COLO668 (cell line): ENCODE data around the gene CCDC13.
"Not testable (repeated sequence)": the region's sequence is repeated elsewhere in the genome, so short reads cannot be mapped to it uniquely, and the experiment has no call there.

Source experiments
- DNase-seq: peaks from one replicate; lab custom pipeline; 2025; ENCODE audit not compliant: unreplicated experiment; lab: John Stamatoyannopoulos, UW

CCDC13 gene, protein sequence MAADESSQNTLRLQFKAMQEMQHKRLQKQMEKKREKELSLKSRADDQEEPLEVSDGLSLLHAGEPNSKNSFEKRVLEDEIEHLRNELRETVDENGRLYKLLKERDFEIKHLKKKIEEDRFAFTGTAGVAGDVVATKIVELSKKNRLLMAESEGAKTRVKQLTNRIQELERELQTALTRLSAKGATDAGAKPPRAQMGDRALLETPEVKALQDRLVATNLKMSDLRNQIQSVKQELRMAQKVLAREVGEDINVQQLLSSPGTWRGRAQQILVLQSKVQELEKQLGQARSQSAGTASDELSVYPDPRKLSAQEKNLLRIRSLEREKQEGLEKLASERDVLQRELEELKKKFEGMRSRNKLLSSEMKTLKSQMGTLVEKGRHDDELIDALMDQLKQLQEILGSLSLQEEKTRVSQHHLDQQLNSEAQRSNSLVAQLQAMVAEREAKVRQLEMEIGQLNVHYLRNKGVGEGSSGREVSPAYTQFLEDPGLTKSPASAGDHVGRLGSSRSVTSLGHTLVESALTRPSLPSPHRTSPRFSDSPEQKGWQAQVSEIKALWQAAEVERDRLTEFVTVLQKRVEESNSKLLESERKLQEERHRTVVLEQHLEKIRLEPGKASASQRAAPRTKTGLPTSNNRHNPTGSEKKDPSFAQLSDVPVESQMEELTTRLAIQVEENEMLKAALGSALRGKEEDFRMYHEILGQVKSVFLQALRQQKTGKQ

DNA sequence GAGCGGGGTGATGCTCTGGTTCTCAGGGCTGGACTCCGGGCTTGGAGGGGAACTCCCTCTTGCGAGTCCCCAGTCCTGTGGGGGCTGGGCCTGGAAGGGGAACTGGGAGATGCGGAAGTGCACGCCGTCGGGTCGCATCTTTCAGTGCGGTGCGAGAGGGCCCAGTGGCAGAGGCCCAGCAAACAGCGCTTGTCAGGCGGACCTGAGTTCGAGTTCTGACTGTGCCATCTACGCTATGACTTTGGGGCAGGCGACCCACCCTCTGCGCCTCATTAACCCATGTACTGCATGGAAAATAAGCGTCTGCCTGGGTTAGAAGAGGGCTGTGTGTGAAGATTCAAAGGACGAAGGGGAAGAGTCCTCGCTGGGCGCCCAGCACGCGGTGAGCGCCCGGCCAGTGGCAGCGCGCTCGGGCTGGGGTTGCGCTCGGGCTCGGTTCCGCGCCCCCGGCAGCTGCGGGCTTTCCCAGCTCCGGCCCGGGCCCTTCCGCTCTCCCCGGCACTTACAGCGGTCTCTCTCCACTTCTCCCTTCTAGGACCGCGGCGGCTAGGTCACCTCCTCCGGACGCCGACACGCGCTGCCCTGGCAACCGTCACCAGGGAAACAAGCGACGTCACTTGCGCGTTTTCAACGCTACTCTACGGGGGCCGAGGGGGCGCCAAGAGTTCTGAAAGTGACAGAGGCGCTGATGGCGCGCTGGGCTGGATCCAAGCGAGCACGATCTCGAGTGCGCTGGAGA is at the start of gene CCDC13:
Gene CCDC13 (minus strand): TSS at position 584 of the 739 bp plus-strand sequence. CDS start 14,908 bp downstream, outside the sequence.
- peak; percentile 74 for DNase-seq

DNA sequence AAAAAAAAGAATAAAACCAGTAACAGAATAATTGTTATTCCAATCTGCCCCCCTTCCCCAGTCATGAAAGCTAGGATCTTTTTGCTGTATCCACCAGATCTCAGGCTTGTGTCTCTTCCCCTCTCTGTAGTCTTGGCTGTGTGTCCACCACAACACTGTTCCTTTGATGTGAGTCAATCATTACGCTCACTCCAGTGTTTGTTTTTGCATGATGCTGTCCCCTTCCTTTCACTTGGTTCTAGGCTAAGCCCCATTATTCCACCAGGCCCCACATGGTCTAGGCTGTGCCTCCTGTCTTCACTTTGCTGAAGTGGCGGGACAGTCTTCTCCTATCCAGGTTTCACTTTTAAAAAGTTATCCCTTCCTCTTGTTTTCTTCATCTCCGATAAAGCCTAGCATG is 49.8 kb upstream of the CCDC13 start:
- no peak for DNase-seq

DNA sequence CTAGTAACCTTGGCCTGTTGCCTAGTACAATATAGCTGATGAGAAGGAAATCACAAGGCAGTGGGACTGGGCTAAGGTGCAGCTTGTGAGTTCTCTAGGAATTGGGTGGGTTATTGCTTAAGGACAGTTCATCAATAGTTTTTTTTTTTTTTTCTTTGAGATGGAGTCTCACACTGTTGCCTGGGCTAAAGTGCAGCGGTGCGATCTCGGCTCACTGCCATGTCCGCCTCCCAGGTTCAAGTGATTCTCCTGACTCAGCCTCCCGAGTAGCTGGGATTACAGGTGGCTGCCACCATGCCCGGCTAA is 47.6 kb upstream of the CCDC13 start:
- no peak for DNase-seq

DNA sequence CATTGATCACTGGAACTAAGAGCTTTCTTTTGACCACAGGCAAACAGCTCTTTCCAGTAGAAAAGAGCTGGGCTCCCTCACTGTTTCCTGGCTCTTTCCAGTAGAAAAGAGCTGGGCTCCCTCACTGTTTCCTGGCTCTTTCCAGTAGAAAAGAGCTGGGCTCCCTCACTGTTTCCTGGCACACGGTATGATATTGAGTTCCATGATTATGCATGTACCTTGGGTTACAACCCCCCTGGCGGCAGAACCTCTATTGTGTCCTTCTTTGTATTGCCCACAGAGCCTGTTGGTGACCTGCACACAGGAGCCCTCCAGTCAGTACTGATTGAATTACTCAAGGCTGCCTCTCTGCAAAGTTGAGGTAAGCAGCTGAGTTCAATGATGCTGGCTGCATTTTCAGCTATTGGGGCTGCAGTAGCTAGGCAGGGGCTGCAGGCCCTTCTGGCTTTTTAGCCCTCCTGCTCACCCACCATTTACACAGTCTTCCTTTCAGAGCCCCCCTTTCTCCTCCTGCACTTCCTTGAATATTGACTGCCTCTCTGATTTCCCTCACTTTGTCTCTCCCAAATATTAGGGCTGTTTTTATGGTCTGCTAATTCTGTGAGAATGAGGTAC is 46.4 kb upstream of the CCDC13 start:
- peak; percentile 59 for DNase-seq

DNA sequence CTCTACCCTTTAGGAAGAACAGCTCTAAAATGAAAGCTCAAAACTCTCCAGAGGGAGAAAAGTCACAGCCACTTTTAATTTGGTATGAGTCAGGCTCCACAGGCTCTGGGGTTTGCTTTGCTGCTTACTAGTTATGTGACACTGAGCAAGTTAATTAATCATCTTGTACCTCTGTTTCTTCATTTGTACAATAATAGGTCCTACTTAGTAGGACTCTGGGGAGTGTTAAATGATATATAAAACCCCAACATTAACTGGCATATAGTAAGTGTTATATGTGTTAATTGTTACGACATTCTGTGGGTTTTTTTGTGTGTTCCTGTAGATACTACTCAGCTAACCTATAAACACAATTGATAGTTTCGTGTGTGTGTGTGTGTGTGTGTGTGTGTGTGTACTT is 42.8 kb upstream of the CCDC13 start:
- no peak for DNase-seq

DNA sequence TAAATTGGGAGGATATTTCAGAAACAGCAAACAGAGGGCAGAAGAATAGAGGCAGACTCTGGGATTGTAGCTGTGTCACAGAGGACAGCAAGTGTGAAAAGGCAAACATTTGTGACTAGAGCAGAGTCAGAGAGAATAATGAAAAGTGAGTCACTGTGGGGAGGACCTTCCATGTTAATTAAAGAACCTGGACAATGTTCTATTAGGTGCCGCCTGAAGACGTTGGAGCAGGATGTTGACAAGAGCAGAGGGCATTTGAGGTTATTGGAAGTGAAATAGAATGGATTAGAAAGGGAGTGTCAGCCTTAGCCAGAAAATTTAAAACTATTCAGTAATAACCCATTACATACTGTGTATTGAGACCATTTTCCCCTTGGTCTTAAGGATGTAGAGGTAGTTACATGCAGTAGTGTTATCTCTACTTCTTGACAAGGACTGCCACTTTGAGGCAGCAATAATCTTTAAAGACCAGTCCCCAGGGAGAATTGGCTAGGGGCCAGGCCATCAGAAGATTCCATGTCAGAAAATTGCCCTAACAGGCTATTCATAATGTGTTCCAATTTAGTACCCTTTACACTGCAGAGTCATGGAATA is 42.0 kb upstream of the CCDC13 start:
- DNase-seq, result no peak

DNA sequence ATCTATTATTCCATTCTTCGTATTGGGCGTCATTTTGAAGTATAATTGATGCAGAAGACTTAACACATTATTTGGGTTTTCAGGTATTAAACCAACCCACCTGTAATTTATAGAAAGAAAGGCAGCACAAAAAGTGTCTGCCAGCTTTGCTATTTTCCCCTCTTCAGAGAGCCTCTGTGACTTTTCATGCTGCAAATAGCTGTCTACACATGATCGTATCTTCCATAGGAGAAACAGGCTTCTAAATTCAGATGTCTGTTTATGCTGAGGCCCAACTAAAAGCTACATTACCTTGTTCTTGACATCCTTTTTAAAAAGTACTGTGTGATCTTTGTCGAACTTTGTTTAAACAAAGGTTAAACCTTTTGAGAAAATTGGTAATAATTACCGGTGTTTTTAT is 41.2 kb upstream of the CCDC13 start:
- DNase-seq, result no peak

DNA sequence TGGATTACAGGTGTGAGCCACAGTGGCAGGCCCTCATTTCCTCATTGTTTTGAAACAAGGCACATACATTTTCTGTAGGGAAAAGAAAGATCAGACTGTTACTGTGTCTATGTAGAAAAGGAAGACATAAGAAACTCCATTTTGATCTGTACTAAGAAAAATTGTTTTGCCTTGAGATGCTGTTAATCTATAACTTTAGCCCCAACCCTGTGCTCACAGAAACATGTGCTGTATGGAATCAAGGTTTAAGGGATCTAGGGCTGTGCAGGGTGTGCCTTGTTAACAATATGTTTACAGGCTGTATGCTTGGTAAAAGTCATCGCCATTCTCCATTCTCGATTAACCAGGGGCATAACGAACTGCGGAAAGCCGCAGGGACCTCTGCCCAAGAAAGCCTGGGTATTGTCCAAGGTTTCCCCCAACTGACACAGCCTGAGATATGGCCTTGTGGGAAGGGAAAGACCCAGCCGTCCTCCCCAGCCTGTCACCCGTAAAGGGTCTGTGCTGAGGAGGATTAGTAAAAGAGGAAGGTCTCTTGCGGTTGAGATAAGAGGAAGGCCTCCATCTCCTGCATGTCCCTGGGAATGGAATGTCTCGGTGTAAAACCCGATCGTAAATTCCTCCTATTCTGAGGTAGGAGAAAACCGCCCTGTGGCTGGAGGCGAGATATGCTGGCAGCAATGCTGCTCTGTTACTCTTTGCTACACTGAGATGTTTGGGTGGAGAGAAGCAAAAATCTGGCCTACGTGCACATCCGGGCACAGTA is 38.2 kb upstream of the CCDC13 start:
- DNase-seq, result not testable (repeated sequence)

DNA sequence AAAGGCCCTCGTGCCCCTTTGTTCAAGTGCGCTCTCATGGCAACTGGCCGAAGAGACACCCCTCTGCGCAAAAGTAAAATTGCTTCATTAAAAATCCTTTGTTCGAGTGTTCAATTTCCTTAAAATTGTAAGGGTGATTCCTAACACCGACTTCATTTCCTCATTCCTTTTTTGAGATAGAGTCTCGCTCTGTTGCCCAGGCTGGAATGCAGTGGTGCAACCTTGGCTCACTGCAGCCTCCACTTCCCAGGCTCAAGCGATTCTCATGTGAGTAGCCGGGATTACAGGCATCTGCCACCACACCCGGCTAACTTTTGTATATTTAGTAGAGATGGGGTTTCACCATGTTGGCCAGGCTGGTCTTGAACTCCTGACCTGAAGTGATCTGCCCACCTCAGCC is 37.7 kb upstream of the CCDC13 start:
- not testable (repeated sequence) for DNase-seq

DNA sequence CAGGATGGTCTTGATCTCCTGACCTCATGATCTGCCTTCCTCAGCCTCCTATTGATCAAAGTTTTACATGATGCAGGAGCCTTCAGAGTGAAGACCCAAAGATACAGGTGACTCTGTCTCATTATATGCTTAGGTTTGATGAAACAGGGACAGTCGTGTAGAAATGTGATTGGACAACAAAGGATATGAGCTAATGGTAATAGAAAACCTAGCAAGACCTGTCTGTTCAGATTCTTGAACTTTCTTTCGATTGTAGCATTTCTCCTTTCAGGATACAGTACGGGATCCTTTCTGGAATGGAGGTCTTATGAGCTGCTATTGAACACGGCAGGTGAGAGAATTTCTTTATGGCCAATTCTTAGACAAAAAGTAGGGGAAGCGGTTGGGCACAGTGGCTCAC is 36.1 kb upstream of the CCDC13 start, which contains the start of gene ACKR2:
Gene ACKR2 (plus strand): TSS at position 244 of the 400 bp plus-strand sequence. CDS start 55,058 bp downstream, outside the sequence.
- no peak for DNase-seq

DNA sequence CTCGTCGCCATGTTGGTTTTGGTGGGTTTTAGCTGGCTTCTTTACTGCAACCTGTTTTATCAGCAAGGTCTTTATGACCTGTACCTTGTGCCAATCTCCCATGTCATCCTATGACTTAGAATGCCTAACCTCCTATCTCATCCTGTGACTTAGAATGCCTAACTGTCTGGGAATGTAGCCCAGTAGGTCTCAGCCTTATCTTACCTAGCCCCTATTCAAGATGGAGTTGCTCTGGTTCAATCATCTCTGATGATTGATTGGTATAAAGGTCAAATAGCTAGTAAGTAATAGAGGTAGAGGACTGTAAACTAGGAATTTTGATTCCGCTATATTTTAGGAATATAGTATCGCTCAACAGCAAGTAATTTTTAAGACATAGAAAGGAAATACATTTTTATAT is 34.9 kb upstream of the CCDC13 start:
- DNase-seq, result no peak

DNA sequence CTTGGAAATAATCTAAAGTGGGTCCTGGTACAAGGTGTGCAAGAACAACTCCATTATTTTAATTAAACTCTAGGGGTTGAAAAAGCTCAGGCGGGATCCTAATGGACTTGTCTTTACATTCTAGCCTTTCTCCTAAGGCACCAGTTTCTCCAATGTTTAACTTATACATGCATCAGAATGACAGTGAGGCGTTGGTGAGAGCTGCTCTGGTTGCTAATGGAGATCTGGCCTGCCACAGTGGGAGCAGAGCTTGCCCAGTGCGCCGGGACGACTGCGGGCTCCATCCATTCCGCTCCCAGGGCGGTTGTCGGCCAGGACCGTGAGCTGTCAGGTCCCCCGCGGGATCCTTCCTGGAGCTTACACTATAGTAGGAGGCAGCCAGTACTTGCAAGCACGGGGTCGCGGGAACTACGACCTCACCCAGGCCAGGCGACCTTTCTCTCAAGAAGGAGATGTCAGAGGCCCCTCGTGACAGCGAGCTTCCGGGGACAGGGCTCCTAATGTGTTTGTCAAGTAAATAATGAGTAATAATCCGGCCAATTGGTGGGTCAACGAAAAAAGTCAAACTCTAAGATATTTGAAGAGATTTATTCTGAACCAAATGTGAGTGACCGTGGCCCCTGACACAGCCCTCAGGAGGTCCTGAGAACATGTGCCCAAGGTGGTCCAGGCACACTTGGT is 32.2 kb upstream of the CCDC13 start:
- DNase-seq, result peak; percentile 10

DNA sequence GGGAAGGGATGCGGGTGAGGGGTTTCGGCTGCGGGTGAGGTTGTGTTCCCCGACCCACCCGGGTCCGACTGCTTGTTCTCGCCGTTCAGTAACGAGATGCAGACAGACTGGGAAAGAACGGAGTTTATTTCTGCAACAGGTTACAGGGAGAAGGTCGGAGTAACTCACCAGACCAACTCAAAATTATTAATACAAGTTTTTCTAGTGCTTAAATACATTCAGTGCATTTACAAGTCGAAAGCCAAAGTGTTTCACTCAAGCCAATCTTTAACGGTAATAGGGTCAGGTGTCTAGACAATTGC is 31.7 kb upstream of the CCDC13 start:
- no peak for DNase-seq

DNA sequence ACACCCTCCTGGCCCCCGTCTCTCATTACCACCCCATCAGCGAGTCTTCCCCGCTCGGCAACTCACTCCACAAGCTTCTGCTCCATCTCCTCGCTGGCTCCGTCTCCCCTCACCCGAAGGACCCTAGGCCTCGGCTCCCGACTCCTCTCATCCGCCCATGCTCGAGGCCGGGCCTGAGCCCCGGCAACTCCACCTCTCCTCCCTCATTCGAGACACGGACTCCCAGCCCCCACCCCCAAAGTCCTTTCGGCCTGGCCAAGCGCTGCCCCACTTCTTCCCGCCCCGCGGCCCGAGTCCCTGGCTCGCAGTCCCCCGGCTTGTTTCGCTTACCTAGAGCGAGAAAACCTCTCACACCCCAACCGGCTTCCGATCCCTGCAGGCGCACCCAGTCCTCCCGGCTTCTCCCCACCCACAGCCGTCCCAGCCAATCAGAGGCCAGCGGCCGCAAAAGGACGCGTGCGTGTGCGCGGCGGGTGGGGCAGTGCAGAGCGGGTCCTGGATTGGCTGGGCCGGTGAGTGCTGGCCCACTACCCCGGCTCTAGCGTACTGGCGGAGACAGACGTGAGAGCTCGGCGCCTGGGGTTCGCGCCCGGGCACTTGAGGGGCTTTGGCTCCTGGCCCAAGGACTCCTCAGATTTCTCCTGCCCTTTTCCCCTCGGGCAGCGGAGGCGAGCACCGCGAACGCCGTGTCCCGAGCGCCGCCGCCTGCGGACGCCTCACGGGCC is 31.2 kb upstream of the CCDC13 start, which contains the start of gene HIGD1A:
Gene HIGD1A (minus strand): TSS at position 385 of the 725 bp plus-strand sequence. CDS start 10,237 bp downstream, outside the sequence.
- peak; percentile 93 for DNase-seq

DNA sequence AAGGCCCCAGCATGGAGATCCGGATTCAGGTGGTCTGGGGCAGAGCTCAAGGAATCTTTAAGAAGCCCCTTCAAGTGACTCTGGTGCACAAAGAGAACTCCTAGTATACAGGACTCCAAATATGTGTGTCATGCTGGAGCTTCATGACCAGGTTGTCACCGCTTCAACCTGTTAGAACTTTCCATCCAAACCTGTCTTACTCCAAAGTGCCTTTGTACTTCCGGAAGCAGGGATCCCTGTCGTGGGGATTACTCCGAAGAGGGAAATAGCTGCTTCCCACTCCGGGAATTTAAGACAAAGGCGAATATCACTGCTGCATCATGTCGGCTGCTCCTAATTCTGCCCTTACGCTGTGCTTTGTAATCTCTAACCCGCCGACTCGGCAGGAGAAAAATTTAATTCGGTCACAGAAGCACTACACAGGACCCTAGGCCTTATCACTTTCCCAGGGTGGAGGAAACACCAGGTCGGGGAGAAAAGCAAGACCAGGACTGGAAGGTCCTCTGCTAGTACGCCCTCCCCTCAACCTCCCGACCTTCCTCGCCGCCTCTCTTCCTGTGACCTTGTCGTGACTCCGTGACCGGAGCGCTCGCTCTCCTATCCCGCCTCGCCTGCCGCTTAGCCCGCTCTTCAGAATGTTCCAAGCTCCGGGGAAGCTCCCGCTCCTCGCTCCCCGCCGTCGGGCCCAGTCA is 30.5 kb upstream of the CCDC13 start:
- peak; percentile 52 for DNase-seq

DNA sequence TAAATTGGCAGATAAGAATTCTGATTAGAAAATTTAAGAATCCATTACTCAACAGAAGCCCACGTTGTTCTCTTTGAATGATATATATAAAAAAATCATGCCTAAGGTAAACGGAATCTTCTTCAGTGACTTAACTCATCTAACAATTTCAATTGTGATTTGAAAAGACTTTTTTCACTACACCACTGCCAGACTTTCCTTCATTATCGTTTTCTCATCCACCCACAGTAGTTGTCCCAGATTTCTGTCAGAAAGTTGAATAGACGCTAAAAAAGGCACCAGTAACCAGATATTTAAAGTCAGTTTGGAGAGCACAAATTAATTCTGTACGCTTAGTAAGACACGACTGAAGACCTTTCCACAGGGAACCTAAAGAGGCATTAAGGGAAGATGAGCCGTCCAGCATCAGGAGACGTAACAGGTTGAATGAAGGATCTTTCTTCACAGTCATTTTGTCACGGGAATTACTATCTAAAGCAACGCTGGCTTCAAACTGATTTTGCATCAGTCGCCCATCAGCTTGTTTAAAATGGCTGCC is 29.9 kb upstream of the CCDC13 start:
- DNase-seq, result no peak

DNA sequence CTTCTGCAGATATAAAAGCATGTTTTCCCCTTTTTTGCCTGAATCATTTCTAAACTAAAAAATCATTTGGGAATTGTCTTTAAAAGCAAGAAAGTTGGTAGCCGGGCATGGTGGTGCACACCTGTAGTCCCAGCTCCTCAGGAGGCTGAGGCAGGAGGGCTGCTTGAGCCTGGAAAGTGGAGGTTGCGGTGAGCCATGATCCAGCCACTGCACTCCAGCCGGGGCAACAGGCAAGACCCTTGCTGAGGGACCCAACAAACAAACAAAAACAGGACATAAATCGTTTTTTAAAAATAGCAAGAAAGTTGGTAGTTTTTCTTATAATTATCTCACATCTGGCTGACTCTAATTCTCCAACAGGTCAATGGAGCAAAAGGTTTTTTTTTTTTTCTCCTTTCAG is 28.7 kb upstream of the CCDC13 start:
- DNase-seq, result no peak

DNA sequence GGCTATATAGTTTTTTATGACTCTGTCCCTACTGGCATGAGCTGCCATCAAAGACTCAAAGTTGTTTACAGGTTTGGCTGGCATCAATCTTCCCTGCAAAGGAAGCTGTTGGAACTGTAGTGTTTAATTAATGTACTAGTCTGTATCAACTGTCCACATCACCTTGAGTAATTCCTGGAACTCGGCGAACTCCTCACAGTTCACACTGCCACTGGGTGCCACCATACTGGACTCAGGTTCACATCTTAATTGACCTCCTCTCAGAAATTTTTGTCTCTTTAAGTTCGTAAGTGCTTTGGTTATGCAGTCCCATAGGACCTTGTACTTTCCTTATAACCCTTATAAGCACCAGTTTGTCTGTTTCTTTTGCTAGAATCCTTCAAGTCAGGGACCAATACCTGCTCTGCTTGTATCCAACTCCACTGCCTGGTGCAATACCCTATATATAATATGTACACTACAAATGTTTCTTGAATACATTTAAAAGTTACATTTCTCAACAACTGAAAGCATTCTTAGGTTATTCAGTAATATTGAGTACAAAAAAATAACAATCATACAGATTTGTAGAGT is 28.1 kb upstream of the CCDC13 start:
- no peak for DNase-seq
